ENCODE data around the gene CLN5. TPM values are rescaled to one million over a fixed set of nuclear protein-coding genes. Genes with fewer than 3 reads are reported as not detected.

The CLN5 gene
- total and polyA plus RNA-seq, 2 of the 13 experiments (the other 11 are each of a cell fraction or from before 2014, with no cell fraction given) = 10.1 to 13.7 TPM

- TF ChIP-seq ZNF770 (CRISPR knock-in tag; IDR thresholded peaks at IDR 0.05) = no peak
- TF ChIP-seq, protein P1, sequence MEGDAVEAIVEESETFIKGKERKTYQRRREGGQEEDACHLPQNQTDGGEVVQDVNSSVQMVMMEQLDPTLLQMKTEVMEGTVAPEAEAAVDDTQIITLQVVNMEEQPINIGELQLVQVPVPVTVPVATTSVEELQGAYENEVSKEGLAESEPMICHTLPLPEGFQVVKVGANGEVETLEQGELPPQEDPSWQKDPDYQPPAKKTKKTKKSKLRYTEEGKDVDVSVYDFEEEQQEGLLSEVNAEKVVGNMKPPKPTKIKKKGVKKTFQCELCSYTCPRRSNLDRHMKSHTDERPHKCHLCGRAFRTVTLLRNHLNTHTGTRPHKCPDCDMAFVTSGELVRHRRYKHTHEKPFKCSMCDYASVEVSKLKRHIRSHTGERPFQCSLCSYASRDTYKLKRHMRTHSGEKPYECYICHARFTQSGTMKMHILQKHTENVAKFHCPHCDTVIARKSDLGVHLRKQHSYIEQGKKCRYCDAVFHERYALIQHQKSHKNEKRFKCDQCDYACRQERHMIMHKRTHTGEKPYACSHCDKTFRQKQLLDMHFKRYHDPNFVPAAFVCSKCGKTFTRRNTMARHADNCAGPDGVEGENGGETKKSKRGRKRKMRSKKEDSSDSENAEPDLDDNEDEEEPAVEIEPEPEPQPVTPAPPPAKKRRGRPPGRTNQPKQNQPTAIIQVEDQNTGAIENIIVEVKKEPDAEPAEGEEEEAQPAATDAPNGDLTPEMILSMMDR (CRISPR knock-in tag; IDR thresholded peaks at IDR 0.05) = peak; percentile 62
- no peak for TF ChIP-seq HNF1B (CRISPR knock-in tag; IDR thresholded peaks at IDR 0.05)
- TF ChIP-seq HNF1A (IDR thresholded peaks at IDR 0.05; ENCODE audit: low read depth) = no peak
- TF ChIP-seq HNF1A (CRISPR knock-in tag; IDR thresholded peaks at IDR 0.05; ENCODE audit: borderline replicate concordance) = no peak
- TF ChIP-seq STAG1 (CRISPR knock-in tag; IDR thresholded peaks at IDR 0.05) = peak; percentile 42
- no peak for TF ChIP-seq USF2 (IDR thresholded peaks at IDR 0.05; ENCODE audit: low read depth, low read length)
- TF ChIP-seq USF2 (CRISPR knock-in tag; IDR thresholded peaks at IDR 0.05; ENCODE audit: borderline replicate concordance) = no peak
- no peak for TF ChIP-seq ZNF615 (CRISPR knock-in tag; IDR thresholded peaks at IDR 0.05; ENCODE audit: borderline replicate concordance)
These were observed 10.8 kb downstream of the CLN5 start (continued) for GRCh38 chr13:77002590-77003190.

Measured in HepG2 (cell line).